GM19025 (cell line): ENCODE measurements around the gene SUSD3.
"Not testable (repeated sequence)": the region's sequence is repeated elsewhere in the genome, so short reads cannot be mapped to it uniquely, and the experiment has no call there.

Experiments
- ATAC-seq: cut with Tn5 transposase; IDR thresholded peaks from one replicate; pipeline ENCODE4 v1.9.1; 2021; ENCODE audit warnings: mild to moderate bottlenecking, low read depth, moderate library complexity; ENCODE audit not compliant: unreplicated experiment

SUSD3 gene

DNA sequence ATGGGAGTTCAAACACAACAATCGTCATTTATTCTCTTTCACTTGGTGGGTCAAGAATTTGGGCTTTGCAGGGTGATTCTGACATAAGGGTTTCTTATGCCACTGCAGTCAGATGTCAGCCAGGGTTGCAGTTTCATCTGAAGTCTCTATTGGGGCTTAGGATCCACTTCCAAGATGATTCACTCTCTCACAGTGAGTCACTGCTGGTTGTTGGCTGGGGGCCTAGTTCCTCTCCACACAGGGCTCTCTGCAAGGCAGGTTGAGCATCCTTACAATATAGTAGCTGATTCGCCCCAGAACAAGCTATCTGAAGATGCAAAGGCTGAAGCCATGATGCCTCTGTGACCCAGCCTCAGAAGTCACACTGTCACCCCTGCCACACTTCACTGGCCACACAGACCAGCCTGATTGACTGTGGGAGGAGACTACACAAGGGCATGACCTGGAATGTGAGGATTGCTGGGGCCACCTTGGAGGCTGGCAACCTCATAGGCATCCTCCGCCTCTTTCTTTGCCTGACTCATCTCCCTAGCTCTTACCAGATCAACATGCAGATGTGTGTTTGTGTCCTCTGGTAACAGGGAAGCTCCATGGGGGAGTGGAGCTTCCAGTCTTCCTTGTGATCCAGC lies 33.1 kb downstream of the SUSD3 start:
- no peak for ATAC-seq

DNA sequence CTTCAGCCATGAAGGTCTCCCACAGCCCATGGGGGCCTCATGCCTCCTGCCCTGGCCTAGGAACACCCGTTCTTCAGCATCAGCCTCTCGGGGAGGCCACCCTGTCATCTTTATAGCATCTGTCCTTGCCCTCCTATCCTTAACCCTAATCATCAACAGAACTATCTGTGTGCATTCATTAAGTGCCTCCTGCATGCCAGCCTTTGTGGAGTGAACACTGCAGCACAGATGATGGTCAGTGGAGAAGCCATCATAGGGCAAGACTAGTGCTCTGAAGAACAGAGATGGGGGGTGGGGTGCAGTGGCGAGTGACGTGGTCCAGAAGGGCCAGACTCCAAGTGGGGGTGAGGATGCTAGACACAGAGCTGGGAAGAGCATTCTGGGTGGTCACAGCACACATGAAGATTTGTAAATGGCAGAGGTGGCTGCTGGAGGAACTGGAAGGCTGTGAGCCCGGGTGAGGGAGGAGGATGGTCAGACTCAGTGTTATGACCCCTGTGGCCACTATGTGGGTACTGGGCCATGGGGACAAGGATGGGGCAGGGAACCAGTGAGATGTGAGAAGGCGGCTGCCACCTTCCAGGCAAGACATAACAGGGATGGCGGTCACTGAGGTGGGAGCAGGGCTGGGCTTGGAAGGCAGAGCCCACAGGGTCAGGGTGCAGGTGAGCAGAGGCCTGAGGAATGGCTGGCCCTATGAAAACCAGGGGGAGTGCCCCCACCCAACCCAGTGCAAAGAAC lies 33.9 kb downstream of the SUSD3 start:
- no peak for ATAC-seq

GRCh38 chr9:93093127-93093876 lies 34.8 kb downstream of the SUSD3 start:
- ATAC-seq = no peak

DNA sequence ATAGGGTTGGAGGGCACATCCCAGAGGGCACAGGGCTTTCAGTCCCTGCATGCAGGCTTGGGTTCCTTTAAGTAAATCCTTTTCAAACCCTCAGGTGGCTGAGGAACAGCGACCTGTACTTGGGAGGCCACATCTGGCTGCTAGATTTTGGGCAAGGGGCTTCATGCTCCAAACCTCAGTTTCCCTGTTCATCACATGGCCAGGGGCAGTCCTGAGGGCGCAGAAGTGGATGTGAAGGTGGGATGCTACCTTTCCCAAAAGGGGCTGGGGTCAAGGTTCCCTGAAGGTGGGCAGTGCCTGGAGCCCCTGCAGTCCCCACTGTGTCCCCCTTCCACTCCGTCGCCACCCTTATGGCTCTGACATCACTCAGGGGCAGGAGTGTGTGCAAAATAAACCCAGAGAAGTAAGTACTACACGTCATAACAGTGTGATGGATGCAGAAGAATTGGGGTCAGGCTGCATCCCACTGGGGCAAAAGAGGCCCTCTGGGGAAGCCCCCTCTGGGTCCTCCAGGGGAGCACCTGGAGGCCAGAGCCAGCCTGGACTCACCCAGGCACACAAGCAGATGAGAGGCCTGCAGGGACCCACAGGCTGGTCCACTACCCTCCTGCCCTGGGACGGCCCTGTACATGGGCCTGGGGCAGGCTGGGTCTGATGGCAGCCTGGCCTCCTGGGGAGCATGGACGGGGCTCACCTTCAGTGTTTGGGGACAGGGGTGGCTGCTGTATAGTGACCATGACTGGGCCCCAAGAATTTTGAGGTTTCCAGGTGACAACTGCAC lies 35.6 kb downstream of the SUSD3 start:
- no peak for ATAC-seq

DNA sequence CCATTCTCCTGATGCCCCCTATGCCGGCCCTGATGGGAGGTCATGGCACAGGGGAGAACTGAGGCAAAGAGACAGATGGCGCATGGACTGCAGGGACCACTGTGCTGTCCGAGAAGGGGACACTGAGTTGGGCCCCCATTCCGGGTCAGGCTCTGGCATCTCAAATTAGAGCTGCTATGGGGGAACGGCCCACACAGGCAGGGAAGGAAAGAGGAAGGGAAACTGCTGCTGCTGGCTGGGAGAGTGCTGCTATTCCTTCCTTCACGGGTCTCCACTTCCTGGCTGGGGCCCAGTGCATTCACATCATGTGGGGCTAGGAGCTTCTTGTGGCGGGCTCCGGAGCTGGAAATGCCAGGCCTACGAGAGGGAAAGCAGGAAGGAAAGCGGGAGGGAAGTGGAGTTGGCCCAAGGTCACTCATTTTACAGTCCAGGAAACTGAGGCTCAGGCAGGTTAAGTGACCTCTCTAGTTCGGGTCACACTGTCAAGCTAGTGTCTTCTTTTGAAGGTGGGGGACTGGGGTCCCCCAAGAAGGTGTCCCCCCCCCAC lies 36.2 kb downstream of the SUSD3 start:
- ATAC-seq = no peak

DNA sequence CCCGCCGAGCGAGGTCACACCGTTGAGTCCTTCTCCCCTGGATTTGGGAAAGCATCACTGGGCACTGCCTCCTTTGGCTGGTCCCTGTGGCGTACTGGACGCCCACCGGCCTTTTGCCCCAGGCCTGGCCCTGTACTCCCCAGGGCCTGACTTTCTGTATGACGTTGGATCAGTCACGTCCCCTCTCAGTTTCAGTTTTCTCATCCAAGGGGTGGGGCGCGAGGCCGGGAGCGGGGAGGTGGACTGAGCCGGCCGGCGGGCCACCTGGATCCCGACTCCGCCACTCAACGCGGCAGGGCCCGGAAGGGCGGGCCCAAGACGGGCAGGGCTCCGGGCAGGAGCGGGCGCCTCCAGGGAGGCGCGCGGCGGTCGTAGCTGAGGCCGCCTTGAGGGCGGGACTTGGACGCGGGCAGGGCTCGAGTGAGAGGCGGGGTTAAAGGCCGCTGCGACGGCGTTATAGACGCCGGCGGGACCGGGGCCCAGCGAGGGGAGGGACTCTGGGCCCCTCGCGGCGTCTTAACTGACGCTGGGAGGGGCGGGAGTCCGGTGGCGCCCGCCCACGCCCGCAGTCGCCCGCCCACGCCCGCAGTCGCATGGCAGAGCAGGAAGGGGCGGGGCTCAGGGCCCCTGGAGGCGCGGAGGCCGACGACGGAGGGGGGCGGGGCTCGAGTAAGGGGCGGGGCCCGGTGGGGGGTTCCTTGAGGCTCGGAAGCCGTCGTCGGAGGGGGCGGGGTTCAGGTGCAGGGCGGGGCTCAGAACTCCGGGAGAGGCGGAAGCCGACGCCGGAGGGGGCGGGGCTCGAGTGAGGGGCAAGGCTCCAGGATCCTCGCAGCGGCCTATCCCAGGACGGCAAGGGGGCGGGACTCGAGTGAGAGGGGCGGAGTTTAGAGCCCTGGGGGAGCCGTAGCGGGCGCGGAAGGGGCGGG lies 37.0 kb downstream of the SUSD3 start:
- peak; percentile 72 for ATAC-seq

- ATAC-seq = no peak
Measured at GRCh38 chr9:93096131-93096802, 37.8 kb downstream of the SUSD3 start, which contains the start of gene CARD19. TSS of gene CARD19 (plus strand) at chr9:93096217. CDS start at chr9:93096346, 129 bp downstream.

DNA sequence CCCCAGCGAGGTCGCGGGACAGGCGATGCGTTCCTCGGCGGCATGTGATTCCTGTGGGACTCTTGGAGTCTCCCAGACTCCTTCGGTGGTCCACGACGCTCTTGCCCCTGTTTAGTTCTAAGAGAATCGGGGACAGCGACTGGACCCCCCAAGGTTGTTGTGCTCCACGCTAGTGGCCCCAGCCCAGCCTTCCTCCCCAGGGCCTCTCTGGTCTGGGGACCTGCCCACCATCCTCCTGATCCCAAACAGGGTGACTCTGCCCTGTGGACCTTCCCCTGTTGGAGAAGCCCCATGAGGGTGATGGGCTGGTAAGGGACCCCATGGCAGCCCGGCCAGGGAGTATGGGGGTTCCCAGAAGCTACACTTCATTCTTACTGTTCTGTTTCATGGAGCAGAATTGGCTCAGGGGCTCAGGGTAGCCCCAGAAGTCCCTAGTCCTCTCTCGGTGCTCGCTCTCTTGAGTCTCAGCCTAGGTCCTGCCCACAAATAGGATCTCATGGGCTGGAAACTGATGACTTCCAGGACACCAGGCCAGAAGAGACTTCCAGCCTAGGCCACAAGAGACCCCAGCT lies 38.4 kb downstream of the SUSD3 start:
- ATAC-seq = no peak

DNA sequence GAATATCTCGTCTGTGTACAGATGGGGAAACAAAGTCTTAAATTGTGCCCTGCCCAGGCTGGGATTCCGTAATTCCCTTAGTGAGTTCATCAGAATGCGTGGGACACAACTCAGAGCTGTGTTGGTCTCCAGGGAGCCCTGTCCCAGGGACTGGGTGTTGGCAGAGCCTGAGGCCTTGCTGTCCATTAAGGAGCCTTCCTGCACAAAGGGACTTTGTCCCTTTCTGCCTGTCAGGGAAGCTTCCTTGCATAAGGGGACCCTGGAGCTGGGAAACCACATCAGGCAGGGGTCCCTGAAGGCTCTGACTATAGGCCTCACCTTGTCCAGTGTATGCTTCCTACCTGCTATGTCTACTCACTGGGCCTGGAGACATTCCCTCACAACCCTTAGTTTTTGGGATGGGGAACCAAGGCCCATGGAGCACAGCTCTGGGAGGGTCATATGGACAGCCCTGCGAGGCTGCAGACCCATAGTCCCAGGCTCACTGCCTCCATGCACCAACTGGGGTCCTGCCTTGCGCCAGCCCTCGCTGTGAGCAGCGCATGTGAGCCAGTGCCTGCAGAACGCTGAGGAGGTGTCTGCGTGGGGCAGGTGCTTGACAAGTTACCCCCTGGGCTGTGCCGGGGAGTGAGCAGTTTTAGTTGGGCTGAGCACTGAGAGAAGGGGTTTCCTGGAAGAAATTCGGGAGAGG lies 39.2 kb downstream of the SUSD3 start:
- no peak for ATAC-seq

- no peak for ATAC-seq
Measured at GRCh38 chr9:93098236-93098946, 39.9 kb downstream of the SUSD3 start.

DNA sequence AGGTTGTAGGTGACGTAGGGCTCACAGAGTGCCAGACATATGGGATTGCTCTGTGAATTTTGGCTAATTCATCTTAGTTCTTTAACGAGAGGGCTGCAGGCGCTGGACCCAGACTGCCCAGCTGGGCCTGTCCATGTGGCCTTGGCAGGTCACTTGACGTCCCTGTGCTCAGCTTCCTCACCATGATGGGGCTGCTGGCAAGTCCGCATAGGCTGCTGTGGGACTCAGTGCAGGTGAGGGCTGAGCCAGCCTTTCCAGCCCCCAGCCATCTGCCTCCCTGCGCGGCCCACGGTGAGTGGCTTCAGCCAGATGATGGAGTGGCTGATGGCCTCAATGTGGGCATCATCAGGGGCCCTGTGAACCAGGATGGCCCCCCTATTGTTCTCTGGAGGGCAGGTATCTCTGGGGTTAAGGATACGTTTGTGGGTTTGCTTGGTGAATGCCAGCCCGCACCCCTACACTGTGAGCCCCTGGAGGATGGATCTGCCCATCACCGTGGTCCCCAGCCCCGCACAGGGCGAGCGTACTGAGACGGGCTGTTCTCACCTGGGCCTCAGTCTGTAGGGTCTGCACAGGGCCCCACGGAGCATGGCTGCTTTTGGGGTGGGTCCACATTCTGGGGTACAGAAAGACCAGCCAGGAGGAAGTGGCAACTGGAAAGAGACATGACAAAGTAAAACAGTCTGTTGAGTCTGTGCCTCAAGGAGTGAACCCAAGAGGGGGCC lies 41.2 kb downstream of the SUSD3 start:
- no peak for ATAC-seq

- no peak for ATAC-seq
Measured at GRCh38 chr9:93100276-93100636, 41.8 kb downstream of the SUSD3 start.

GRCh38 chr9:93101086-93101485 lies 42.6 kb downstream of the SUSD3 start:
- ATAC-seq = not testable (repeated sequence)

DNA sequence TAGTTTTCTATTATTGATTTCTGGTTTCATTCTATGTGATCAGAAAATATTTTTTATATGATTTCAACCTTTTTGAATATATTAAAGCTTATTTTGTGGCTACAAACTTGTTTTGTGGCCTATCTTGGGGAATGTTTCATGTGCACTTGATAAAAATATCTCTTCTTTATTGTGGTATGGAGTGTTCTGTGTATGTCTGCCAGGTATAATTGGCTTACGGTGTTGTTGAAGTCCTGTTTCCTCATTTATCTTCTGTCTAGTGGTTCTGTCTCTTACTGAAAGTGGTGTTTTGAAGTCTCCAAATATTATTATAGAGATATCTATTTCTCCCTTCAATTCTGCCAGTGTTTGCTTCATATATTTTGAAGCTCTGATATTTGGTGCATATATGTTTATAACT lies 47.1 kb downstream of the SUSD3 start:
- ATAC-seq = no peak

DNA sequence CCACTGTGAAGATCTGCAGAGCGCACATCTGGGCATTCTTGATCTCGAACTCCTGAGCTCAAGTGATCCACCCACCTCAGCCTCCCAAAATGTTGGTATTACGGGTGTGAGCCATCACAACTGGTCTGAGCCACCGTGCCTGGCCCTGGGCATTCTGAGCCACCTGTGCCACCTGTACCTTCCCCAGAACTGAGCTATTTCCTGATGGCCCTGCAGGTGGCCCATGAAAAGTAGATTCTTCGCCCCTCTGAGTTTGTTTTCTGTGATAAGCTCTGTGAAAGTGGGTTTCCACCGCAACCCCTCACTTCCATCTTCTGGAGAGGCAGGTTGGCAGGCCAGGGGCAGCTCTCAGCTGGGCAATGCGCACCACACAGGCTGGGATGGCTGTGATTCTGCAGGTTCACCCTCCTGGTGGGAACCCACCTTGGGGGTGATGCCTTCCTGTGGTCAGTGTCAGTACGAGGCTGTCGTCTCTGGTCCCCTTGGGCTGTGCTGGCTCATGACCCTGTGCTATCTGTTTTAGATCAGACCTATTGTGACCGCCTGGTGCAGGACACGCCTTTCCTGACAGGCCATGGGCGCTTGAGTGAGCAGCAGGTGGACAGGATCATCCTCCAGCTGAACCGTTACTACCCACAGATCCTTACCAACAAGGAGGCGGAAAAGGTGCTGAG lies 48.8 kb downstream of the SUSD3 start:
- no peak for ATAC-seq

GRCh38 chr9:93107825-93108161 lies 49.3 kb downstream of the SUSD3 start:
- ATAC-seq = no peak
